NCI-H2196 treated with DMSO at 0.1 percent for 48 hours (cell line): ENCODE data around the gene GTF2I.
"Not testable (repeated sequence)": the region's sequence is repeated elsewhere in the genome, so short reads cannot be mapped to it uniquely, and the experiment has no call there.

Source experiments
- DNase-seq: peaks from one replicate; lab custom pipeline; 2025; ENCODE audit not compliant: unreplicated experiment; lab: John Stamatoyannopoulos, UW

GTF2I gene

GRCh38 chr7:74656441-74656836 lies 1.1 kb upstream of the GTF2I start:
- no peak for DNase-seq

GRCh38 chr7:74656837-74657691 lies 454 bp upstream of the GTF2I start:
- DNase-seq = peak; percentile 95

- peak; percentile 95 for DNase-seq
These were observed 873 bp downstream of the GTF2I start for GRCh38 chr7:74658178-74659004.

- not testable (repeated sequence) for DNase-seq
These were observed 2.7 kb downstream of the GTF2I start for GRCh38 chr7:74660202-74660601.

- DNase-seq = not testable (repeated sequence)
These were observed 4.6 kb downstream of the GTF2I start for GRCh38 chr7:74661836-74662794.

GRCh38 chr7:74665296-74665938 lies 7.9 kb downstream of the GTF2I start:
- no peak for DNase-seq

GRCh38 chr7:74667013-74667412 lies 9.5 kb downstream of the GTF2I start:
- not testable (repeated sequence) for DNase-seq

GRCh38 chr7:74667520-74667919 lies 10.0 kb downstream of the GTF2I start:
- DNase-seq = not testable (repeated sequence)

GRCh38 chr7:74671602-74672001 lies 14.1 kb downstream of the GTF2I start:
- no peak for DNase-seq

GRCh38 chr7:74672343-74672915 lies 14.9 kb downstream of the GTF2I start:
- DNase-seq = no peak

- DNase-seq = no peak
These were observed 16.6 kb downstream of the GTF2I start for GRCh38 chr7:74674166-74674565.

- DNase-seq = no peak
These were observed 25.3 kb downstream of the GTF2I start for GRCh38 chr7:74682829-74683228.

- DNase-seq = no peak
These were observed 26.3 kb downstream of the GTF2I start for GRCh38 chr7:74683799-74684198.

GRCh38 chr7:74684473-74684872 lies 27.0 kb downstream of the GTF2I start:
- DNase-seq = no peak

GRCh38 chr7:74684921-74685320 lies 27.4 kb downstream of the GTF2I start:
- no peak for DNase-seq

- no peak for DNase-seq
These were observed 33.0 kb downstream of the GTF2I start for GRCh38 chr7:74690474-74690873.

- DNase-seq = not testable (repeated sequence)
These were observed 46.9 kb downstream of the GTF2I start for GRCh38 chr7:74704419-74704818.

GRCh38 chr7:74707238-74707637 lies 49.7 kb downstream of the GTF2I start:
- DNase-seq = no peak

- DNase-seq = no peak
These were observed 51.2 kb downstream of the GTF2I start for GRCh38 chr7:74708569-74709275.
